ENCODE results near the gene SOS1.

DNA sequence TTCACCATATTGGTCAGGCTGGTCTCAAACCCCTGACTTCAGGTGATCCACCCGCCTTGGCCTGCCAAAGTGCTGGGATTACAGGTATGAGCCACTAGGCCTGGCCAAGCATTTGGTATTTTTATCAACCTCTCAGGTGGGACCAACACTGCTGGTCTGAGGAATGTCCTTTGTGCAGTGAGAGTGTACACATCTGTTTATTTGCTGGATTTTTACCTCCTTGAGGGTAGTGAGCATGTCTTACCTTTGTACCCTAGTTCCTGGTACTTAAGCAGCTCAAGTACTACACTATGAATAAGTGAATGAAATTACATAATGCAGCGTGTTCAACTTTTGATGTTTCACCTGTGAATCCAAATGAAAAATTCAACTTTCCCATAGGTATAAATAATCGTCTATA lies 29.8 kb downstream of the SOS1 start:
- TF ChIP-seq, protein P1, sequence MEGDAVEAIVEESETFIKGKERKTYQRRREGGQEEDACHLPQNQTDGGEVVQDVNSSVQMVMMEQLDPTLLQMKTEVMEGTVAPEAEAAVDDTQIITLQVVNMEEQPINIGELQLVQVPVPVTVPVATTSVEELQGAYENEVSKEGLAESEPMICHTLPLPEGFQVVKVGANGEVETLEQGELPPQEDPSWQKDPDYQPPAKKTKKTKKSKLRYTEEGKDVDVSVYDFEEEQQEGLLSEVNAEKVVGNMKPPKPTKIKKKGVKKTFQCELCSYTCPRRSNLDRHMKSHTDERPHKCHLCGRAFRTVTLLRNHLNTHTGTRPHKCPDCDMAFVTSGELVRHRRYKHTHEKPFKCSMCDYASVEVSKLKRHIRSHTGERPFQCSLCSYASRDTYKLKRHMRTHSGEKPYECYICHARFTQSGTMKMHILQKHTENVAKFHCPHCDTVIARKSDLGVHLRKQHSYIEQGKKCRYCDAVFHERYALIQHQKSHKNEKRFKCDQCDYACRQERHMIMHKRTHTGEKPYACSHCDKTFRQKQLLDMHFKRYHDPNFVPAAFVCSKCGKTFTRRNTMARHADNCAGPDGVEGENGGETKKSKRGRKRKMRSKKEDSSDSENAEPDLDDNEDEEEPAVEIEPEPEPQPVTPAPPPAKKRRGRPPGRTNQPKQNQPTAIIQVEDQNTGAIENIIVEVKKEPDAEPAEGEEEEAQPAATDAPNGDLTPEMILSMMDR (IDR thresholded peaks at IDR 0.05) = no peak
- no peak for TF ChIP-seq POLR2AphosphoS5 (IDR thresholded peaks at IDR 0.05; ENCODE audit: low read depth, low read length)
- TF ChIP-seq, protein P2, sequence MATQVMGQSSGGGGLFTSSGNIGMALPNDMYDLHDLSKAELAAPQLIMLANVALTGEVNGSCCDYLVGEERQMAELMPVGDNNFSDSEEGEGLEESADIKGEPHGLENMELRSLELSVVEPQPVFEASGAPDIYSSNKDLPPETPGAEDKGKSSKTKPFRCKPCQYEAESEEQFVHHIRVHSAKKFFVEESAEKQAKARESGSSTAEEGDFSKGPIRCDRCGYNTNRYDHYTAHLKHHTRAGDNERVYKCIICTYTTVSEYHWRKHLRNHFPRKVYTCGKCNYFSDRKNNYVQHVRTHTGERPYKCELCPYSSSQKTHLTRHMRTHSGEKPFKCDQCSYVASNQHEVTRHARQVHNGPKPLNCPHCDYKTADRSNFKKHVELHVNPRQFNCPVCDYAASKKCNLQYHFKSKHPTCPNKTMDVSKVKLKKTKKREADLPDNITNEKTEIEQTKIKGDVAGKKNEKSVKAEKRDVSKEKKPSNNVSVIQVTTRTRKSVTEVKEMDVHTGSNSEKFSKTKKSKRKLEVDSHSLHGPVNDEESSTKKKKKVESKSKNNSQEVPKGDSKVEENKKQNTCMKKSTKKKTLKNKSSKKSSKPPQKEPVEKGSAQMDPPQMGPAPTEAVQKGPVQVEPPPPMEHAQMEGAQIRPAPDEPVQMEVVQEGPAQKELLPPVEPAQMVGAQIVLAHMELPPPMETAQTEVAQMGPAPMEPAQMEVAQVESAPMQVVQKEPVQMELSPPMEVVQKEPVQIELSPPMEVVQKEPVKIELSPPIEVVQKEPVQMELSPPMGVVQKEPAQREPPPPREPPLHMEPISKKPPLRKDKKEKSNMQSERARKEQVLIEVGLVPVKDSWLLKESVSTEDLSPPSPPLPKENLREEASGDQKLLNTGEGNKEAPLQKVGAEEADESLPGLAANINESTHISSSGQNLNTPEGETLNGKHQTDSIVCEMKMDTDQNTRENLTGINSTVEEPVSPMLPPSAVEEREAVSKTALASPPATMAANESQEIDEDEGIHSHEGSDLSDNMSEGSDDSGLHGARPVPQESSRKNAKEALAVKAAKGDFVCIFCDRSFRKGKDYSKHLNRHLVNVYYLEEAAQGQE (IDR thresholded peaks at IDR 0.05; ENCODE audit: insufficient read depth in 1 of 2, low read depth in 2 of 2, low read length in 1 of 2) = no peak

All from Panc1 (cell line).